ENCODE data around the gene NCKAP5.

The NCKAP5 gene

DNA sequence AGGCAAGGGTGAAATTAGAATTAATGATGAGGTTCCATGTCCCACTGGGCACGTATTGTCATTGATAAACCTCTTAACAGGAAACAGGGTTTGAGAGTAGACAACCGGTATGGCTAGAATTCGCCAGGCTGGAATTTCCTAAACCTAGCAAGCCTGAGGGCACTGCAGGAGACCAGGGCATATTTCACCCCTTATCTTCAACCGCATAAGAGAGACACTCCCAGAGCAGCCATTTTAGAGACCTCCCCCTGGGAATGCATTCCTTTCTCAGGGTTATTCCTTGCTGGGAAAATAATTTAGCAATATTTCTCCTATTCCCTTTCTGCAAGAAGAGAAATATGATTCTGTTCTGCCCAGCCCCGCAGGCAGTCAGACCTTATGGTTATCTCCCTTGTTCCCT, 563.6 kb downstream of the NCKAP5 start:
- H3K9me2 ChIP-seq (ENCODE audit: low read depth, low read length), result no peaks in the 10 kb centered on the region
- no peaks in the 10 kb centered on the region for H3K36me3 ChIP-seq (ENCODE audit: insufficient read depth, low read length)
- no peaks in the 10 kb centered on the region for H4K20me1 ChIP-seq (ENCODE audit: insufficient read depth, low read length)
- no peaks in the 10 kb centered on the region for H3K9me3 ChIP-seq (ENCODE audit: low read length)
- no peaks in the 10 kb centered on the region for H3K4me1 ChIP-seq (ENCODE audit: insufficient read depth, low read length, severe bottlenecking)
- H3K4me2 ChIP-seq (ENCODE audit: low read length), result no peak overlapping the region
- H3K27ac ChIP-seq (ENCODE audit: low read depth, low read length, poor library complexity, severe bottlenecking), result no peak overlapping the region
- H3K4me3 ChIP-seq (ENCODE audit: low read depth, low read length, poor library complexity, severe bottlenecking), result no peak overlapping the region
- TF ChIP-seq EZH2 (IDR thresholded peaks at IDR 0.05; ENCODE audit: borderline replicate concordance, low read length), result no peak
- TF ChIP-seq, protein P1, sequence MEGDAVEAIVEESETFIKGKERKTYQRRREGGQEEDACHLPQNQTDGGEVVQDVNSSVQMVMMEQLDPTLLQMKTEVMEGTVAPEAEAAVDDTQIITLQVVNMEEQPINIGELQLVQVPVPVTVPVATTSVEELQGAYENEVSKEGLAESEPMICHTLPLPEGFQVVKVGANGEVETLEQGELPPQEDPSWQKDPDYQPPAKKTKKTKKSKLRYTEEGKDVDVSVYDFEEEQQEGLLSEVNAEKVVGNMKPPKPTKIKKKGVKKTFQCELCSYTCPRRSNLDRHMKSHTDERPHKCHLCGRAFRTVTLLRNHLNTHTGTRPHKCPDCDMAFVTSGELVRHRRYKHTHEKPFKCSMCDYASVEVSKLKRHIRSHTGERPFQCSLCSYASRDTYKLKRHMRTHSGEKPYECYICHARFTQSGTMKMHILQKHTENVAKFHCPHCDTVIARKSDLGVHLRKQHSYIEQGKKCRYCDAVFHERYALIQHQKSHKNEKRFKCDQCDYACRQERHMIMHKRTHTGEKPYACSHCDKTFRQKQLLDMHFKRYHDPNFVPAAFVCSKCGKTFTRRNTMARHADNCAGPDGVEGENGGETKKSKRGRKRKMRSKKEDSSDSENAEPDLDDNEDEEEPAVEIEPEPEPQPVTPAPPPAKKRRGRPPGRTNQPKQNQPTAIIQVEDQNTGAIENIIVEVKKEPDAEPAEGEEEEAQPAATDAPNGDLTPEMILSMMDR (IDR thresholded peaks at IDR 0.05; ENCODE audit: low read length), result no peak
- H3K9ac ChIP-seq (ENCODE audit: low read length), result no peak overlapping the region
- no peaks in the 10 kb centered on the region for H3K79me2 ChIP-seq (ENCODE audit: insufficient read depth, low read length)
- H3K27me3 ChIP-seq (ENCODE audit: insufficient read depth, low read length), result no peaks in the 10 kb centered on the region
- H2AFZ ChIP-seq (ENCODE audit: low read length), result no peak overlapping the region
- H3F3A ChIP-seq (ENCODE audit: insufficient read depth, low read length), result no peaks in the 10 kb centered on the region

DNA sequence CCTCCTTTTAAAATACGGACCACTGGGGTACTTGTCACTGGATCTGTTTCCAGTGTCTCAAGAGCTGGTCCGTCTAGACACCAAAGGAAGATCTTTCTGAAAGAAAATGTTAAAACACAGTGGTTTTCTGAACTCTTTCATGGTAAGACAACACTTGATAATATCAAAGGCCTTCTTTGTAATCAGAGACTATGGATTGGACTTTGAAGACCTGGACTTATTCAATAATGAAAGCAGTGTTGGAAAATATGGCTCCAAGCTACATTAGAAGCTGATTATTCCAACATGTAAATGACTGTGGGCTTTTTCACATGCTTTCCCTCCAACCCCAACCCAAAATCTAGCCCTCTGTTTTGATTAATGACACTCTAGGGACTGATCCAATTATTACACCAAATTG, 568.8 kb downstream of the NCKAP5 start:
- Histone ChIP-seq H3K9me2 (ENCODE audit: low read depth, low read length) (no peaks in the 10 kb centered on the region), H3K9ac (ENCODE audit: low read length) (no peak overlapping the region), H3K4me3 (ENCODE audit: low read depth, low read length, poor library complexity, severe bottlenecking) (no peak overlapping the region), H3K4me1 (ENCODE audit: insufficient read depth, low read length, severe bottlenecking) (no peaks in the 10 kb centered on the region), H3K79me2 (ENCODE audit: insufficient read depth, low read length) (no peaks in the 10 kb centered on the region), H3K4me2 (ENCODE audit: low read length) (no peak overlapping the region), H3K9me3 (ENCODE audit: low read length) (no peaks in the 10 kb centered on the region), H2AFZ (ENCODE audit: low read length) (no peak overlapping the region), H3K36me3 (ENCODE audit: insufficient read depth, low read length) (no peaks in the 10 kb centered on the region), H3F3A (ENCODE audit: insufficient read depth, low read length) (no peaks in the 10 kb centered on the region), H3K27ac (ENCODE audit: low read depth, low read length, poor library complexity, severe bottlenecking) (no peak overlapping the region), H3K27me3 (ENCODE audit: insufficient read depth, low read length) (no peaks in the 10 kb centered on the region), H4K20me1 (ENCODE audit: insufficient read depth, low read length) (no peaks in the 10 kb centered on the region)
- TF ChIP-seq EZH2 (IDR thresholded peaks at IDR 0.05; ENCODE audit: borderline replicate concordance, low read length), result no peak
- TF ChIP-seq, protein P1 (IDR thresholded peaks at IDR 0.05; ENCODE audit: low read length), result no peak

DNA sequence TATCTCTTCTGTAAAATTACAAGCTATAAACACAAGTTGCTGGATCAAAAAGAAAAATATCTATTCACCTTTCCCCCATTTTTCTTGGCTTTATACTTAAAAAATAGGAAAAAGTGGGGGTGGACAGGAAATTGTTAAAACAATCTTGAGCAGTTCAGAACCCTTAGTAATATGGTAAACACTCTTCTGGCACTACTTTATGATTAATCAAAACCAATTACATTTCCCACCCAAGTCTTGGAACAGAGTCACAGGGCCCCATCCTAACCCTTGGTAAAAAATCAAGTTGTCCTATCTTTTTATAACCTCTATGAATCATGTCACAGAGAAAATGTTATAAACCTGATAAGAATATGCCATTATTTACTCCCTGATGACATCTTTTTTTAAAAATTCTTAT, 570.0 kb downstream of the NCKAP5 start:
- H3K36me3 ChIP-seq (ENCODE audit: insufficient read depth, low read length), result no peaks in the 10 kb centered on the region
- TF ChIP-seq, protein P1 (IDR thresholded peaks at IDR 0.05; ENCODE audit: low read length), result no peak
- no peak for TF ChIP-seq EZH2 (IDR thresholded peaks at IDR 0.05; ENCODE audit: borderline replicate concordance, low read length)
- H3F3A ChIP-seq (ENCODE audit: insufficient read depth, low read length), result no peaks in the 10 kb centered on the region
- no peaks in the 10 kb centered on the region for H3K9me3 ChIP-seq (ENCODE audit: low read length)
- H3K4me1 ChIP-seq (ENCODE audit: insufficient read depth, low read length, severe bottlenecking), result no peaks in the 10 kb centered on the region
- H3K27ac ChIP-seq (ENCODE audit: low read depth, low read length, poor library complexity, severe bottlenecking), result no peak overlapping the region
- H3K4me3 ChIP-seq (ENCODE audit: low read depth, low read length, poor library complexity, severe bottlenecking), result no peak overlapping the region
- H3K9me2 ChIP-seq (ENCODE audit: low read depth, low read length), result no peaks in the 10 kb centered on the region
- H3K4me2 ChIP-seq (ENCODE audit: low read length), result no peak overlapping the region
- H3K79me2 ChIP-seq (ENCODE audit: insufficient read depth, low read length), result no peaks in the 10 kb centered on the region
- no peak overlapping the region for H2AFZ ChIP-seq (ENCODE audit: low read length)
- no peaks in the 10 kb centered on the region for H3K27me3 ChIP-seq (ENCODE audit: insufficient read depth, low read length)
- no peaks in the 10 kb centered on the region for H4K20me1 ChIP-seq (ENCODE audit: insufficient read depth, low read length)
- H3K9ac ChIP-seq (ENCODE audit: low read length), result no peak overlapping the region
